GM12873 (cell line): ENCODE data around the gene KCNJ12.

Experiments used
- CTCF ChIP-seq: IDR thresholded peaks from 2 replicates; pipeline ENCODE4 v1.5.1; 2012; ENCODE audit warnings: low read depth, mild to moderate bottlenecking, moderate library complexity, low read length, control low read depth; ENCODE audit not compliant: insufficient read depth; ENCODE audit errors: missing control alignments

The KCNJ12 gene

DNA sequence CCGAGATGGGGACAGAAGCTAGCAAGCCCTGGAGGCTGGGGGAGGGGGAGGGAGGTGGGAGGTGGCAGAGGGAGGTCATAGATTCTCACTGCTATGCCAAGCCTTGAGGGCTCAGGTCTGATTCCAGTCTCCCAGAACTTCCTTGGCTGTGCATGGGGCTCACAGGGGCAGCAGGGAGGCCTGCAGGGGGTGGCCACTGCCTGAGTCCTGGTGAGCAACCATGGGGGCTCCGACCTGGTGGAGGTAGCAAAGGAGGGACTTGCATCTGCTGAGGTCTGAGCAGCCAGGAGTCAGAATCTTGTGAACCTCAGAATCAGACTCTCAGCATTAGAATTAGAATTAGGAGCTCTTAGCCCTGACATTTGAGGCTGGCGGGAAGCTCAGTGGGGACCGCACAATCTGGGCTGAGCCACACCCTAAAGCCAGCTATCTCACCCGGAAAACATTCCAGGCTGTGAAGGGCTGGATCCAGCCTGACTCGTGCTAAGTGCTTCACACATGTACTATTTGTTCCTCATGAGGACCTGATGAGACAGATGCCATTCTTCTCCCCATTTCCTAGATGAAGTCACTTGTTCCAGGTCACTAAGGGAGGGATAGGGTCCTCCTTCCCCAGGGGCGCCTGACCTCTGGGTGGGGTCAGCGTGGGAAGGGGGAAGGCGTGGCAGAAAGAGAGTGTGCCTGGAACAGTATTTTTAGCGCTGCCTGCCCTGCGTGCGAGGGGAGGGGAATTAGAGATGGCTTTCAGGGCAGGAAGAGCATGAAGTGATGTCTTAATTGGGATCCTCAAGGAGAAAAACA, 17.3 kb upstream of the KCNJ12 start:
- no peak for TF ChIP-seq CTCF

- no peak for TF ChIP-seq CTCF
Measured at GRCh38 chr17:21359483-21359840, 16.7 kb upstream of the KCNJ12 start.

DNA sequence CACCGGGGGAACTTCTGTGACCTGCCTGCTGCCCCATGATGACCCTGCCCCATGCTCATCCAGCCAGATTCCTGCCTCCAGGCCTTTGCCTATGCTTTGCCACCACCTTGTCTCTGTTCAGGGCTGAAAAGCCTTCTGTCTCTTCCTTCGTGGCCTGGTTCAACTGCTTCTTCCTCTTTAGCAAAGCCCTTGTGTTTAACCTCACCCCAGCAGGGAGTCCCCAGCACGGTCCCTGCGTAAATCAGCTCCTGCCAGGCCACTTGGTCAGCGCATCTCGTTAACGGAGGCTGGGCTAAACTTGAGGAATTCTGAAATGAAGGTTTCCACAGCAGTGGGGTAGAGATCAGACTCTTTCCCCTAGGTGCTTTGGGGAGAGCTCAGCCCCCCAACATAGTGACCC, 16.1 kb upstream of the KCNJ12 start:
- TF ChIP-seq CTCF = no peak

- TF ChIP-seq CTCF = no peak
Measured at GRCh38 chr17:21361020-21361809, 14.9 kb upstream of the KCNJ12 start.

- no peak for TF ChIP-seq CTCF
Measured at GRCh38 chr17:21362331-21362931, 13.7 kb upstream of the KCNJ12 start.

DNA sequence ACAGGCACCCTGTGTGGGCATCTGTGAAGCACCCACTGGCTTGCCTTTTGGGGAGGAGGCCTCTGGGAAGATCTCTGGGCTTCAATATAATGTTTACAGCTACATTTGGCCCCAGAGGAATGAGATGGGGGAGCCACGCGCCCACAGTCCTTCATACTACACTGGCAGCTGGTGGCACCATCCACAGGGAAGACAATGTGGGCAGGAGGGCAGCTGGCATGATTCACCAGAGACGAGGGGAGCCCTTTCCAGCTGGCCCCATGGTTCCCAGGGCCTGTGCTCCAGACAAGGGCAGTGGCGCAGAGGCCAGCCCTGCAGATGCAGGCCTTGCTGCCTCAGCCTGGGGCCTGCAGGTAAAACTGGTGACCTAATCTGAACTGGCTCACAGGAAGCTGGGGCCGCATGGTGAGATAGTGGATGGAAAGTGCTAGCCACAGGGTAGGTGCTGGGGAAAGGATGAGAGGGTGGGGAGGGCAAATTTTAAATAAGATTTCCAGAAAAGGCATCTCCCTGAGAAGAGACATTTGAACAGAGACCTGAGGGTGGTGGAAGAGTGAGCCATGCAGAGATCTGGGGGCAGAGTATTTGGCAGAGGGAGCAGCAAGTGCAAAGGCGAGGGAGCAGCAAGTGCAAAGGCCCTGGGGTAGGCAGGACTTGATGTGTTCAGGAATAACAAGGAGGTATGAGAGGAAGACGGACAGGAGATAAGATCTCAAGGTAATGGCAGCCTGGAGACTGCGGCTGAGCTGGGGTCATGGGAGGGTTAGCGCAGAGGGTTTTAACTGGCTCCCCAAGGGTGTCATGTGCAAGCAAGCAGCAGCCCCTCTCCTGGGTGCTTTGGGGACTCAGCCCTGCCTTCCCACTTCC, 12.1 kb upstream of the KCNJ12 start:
- no peak for TF ChIP-seq CTCF
